Measurements from ENCODE around the gene GPR78. TPM values are rescaled to one million over a fixed set of nuclear protein-coding genes. Genes with fewer than 3 reads are reported as not detected.

The GPR78 gene
- polyA plus RNA-seq, 1 of the 3 experiments (the other 2 are of a cell fraction), result not detected

- ChIA-PET CTCF (no interaction called here), POLR2A (interaction anchor here (0.6 kb wide), 1 partner anchor 151 kb away, joined by 4 read pairs; no protein-coding TSS in a partner anchor)
- H3K36me3 ChIP-seq (replicated peaks in 1 of 2; ENCODE audit: control insufficient read depth in 1 of 2, insufficient read depth in 2 of 2, low read length in 1 of 2), result no peaks in the 10 kb centered on the region
- no peak overlapping the region for H3K27ac ChIP-seq (ENCODE audit: low read depth in 2 of 2, low read length in 1 of 2)
- no peaks in the 10 kb centered on the region for H3K27me3 ChIP-seq (ENCODE audit: insufficient read depth)
- H2AFZ ChIP-seq (ENCODE audit: low read depth), result no peak overlapping the region
- H3K4me2 ChIP-seq, result no peak overlapping the region
- H3K9ac ChIP-seq, result no peak overlapping the region
- H3K79me2 ChIP-seq (ENCODE audit: insufficient read depth), result no peaks in the 10 kb centered on the region
- no peaks in the 10 kb centered on the region for H3F3A ChIP-seq (replicated peaks; ENCODE audit: insufficient read depth)
- TF ChIP-seq RXRA (IDR thresholded peaks at IDR 0.05; ENCODE audit: borderline replicate concordance, low read depth), result no peak
- TF ChIP-seq FOSL2 (IDR thresholded peaks at IDR 0.05; ENCODE audit: borderline replicate concordance, low read depth), result no peak
- no peak for TF ChIP-seq ELF1 (IDR thresholded peaks at IDR 0.05)
- TF ChIP-seq, protein P1, sequence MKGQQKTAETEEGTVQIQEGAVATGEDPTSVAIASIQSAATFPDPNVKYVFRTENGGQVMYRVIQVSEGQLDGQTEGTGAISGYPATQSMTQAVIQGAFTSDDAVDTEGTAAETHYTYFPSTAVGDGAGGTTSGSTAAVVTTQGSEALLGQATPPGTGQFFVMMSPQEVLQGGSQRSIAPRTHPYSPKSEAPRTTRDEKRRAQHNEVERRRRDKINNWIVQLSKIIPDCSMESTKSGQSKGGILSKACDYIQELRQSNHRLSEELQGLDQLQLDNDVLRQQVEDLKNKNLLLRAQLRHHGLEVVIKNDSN (IDR thresholded peaks at IDR 0.05; ENCODE audit: borderline replicate concordance, low read depth), result no peak
- TF ChIP-seq EP300 (IDR thresholded peaks at IDR 0.05; ENCODE audit: borderline replicate concordance in 1 of 2, low read depth in 1 of 2, low read length in 1 of 2), result no peak
- TF ChIP-seq GABPA (IDR thresholded peaks at IDR 0.05; ENCODE audit: low read depth), result no peak
- TF ChIP-seq IRF3 (IDR thresholded peaks at IDR 0.05; ENCODE audit: low read depth, low read length), result no peak
- TF ChIP-seq TAF1 (IDR thresholded peaks at IDR 0.05; ENCODE audit: borderline replicate concordance, low read depth, low read length), result no peak
- no peak for TF ChIP-seq RFX5 (IDR thresholded peaks at IDR 0.05; ENCODE audit: low read length)
- DNase-seq, result no peak
- no peaks in the 10 kb centered on the region for H3K9me3 ChIP-seq
- no peaks in the 10 kb centered on the region for H3K9me2 ChIP-seq
- peaks cover 0 to 7% of the 10 kb centered on the region in 2 experiments; a peak in 2 of 4 replicates for H3K4me1 ChIP-seq (ENCODE audit: control insufficient read depth in 1 of 2, insufficient read depth in 2 of 2, low read depth in 1 of 2, low read length in 1 of 2)
- no peak overlapping the region for H3K4me3 ChIP-seq (ENCODE audit: low read depth in 2 of 2, low read length in 1 of 2)
- no peaks in the 10 kb centered on the region for H4K20me1 ChIP-seq (ENCODE audit: insufficient read depth)
- 72% methylated on average over 14 of the region's 17 CpGs for WGBS (ENCODE audit: low lambda C conversion rate)
Measured at GRCh38 chr4:8541981-8542715, 38.0 kb upstream of the GPR78 start.

DNA sequence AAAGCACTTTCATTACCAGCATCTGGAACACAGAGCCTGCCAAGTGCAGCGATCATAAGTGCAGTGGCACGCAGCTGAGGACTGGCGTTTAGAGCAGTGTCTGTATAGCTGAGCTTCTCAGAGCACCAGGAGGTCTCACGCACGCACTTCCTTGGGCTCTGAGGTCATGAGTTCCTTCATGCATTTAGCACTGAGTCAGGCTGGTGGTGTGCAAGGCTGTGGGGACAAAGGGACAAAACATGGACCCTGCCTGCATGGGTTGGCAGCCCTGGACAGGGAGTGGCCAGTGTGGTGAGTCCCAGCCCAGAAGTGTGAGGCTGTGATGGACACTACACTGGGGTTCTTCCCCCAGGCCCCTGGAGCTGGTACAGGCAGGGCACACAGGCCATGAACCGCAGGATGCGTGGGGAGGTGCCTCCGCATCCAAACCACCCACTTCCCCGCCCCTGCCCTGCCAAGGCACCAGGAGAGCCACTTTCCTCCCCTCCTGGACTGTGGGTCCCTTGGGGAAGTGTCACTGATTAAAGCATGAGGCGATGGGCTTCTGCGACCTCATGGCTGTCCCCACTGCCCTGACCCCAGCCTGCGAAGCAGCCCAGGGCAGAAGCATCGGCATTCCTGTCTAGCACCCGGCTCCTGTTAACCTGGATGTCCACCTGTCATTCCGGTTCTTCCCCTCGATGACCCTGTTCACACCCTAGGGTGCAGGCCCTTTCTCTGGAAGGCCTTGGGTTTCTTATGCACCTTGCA lies 37.2 kb upstream of the GPR78 start:
- Histone ChIP-seq H3K9ac (no peak overlapping the region), H3K27me3 (ENCODE audit: insufficient read depth) (no peaks in the 10 kb centered on the region), H3K9me2 (no peaks in the 10 kb centered on the region), H3K4me1 (ENCODE audit: control insufficient read depth in 1 of 2, insufficient read depth in 2 of 2, low read depth in 1 of 2, low read length in 1 of 2) (peaks cover 0 to 7% of the 10 kb centered on the region in 2 experiments; a peak in 1 of 4 replicates), H3K4me2 (no peak overlapping the region), H2AFZ (ENCODE audit: low read depth) (no peak overlapping the region), H3F3A (replicated peaks; ENCODE audit: insufficient read depth) (no peaks in the 10 kb centered on the region), H4K20me1 (ENCODE audit: insufficient read depth) (no peaks in the 10 kb centered on the region), H3K79me2 (ENCODE audit: insufficient read depth) (no peaks in the 10 kb centered on the region), H3K9me3 (no peaks in the 10 kb centered on the region), H3K36me3 (replicated peaks in 1 of 2; ENCODE audit: control insufficient read depth in 1 of 2, insufficient read depth in 2 of 2, low read length in 1 of 2) (no peaks in the 10 kb centered on the region), H3K27ac (ENCODE audit: low read depth in 2 of 2, low read length in 1 of 2) (no peak overlapping the region), H3K4me3 (ENCODE audit: low read depth in 2 of 2, low read length in 1 of 2) (no peak overlapping the region)
- no peak for DNase-seq
- 77% methylated on average over 12 of the region's 16 CpGs for WGBS (ENCODE audit: low lambda C conversion rate)
- ChIA-PET POLR2A (no interaction called here), CTCF (no interaction called here)
- TF ChIP-seq CTCF (IDR thresholded peaks at IDR 0.05) (no peak), RFX5 (IDR thresholded peaks at IDR 0.05; ENCODE audit: low read length) (no peak), POLR2AphosphoS5 (IDR thresholded peaks at IDR 0.05; ENCODE audit: low read depth, low read length) (no peak), JUND (IDR thresholded peaks at IDR 0.05) (no peak), FOXJ3 (CRISPR knock-in tag; IDR thresholded peaks at IDR 0.05) (no peak), TCF12 (IDR thresholded peaks at IDR 0.05) (no peak), YY1 (IDR thresholded peaks at IDR 0.05; ENCODE audit: low read depth) (no peak), GABPA (IDR thresholded peaks at IDR 0.05; ENCODE audit: low read depth) (no peak), GATA2 (CRISPR knock-in tag; IDR thresholded peaks at IDR 0.05) (no peak), RCOR1 (IDR thresholded peaks at IDR 0.05; ENCODE audit: low read length) (no peak), ZBTB33 (IDR thresholded peaks at IDR 0.05; ENCODE audit: borderline replicate concordance, low read depth) (no peak), MAX (IDR thresholded peaks at IDR 0.05; ENCODE audit: low read depth) (no peak)
- TF ChIP-seq, protein P2, sequence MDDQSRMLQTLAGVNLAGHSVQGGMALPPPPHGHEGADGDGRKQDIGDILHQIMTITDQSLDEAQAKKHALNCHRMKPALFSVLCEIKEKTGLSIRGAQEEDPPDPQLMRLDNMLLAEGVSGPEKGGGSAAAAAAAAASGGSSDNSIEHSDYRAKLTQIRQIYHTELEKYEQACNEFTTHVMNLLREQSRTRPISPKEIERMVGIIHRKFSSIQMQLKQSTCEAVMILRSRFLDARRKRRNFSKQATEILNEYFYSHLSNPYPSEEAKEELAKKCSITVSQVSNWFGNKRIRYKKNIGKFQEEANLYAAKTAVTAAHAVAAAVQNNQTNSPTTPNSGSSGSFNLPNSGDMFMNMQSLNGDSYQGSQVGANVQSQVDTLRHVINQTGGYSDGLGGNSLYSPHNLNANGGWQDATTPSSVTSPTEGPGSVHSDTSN (IDR thresholded peaks at IDR 0.05), result no peak

Measured in SK-N-SH (cell line).